ENCODE results near the gene DNAH6.
"Not testable (repeated sequence)": the region's sequence is repeated elsewhere in the genome, so short reads cannot be mapped to it uniquely, and the experiment has no call there.

Gene DNAH6

GRCh38 chr2:84766791-84767190, 250.5 kb downstream of the DNAH6 start:
- no peak for DNase-seq

- no peak for DNase-seq
These were observed 252.5 kb downstream of the DNAH6 start for GRCh38 chr2:84768840-84769239.

GRCh38 chr2:84770280-84770679, 254.0 kb downstream of the DNAH6 start:
- no peak for DNase-seq

GRCh38 chr2:84771251-84771650, 255.0 kb downstream of the DNAH6 start:
- no peak for DNase-seq

GRCh38 chr2:84773562-84773961, 257.3 kb downstream of the DNAH6 start:
- DNase-seq: not testable (repeated sequence)

GRCh38 chr2:84776011-84776410, 259.7 kb downstream of the DNAH6 start:
- no peak for DNase-seq

GRCh38 chr2:84778911-84779690, 262.8 kb downstream of the DNAH6 start:
- no peak for DNase-seq

GRCh38 chr2:84779781-84780180, 263.5 kb downstream of the DNAH6 start:
- no peak for DNase-seq

GRCh38 chr2:84781942-84782716, 265.8 kb downstream of the DNAH6 start:
- DNase-seq: peak; percentile 79

- DNase-seq: peak; percentile 64
These were observed 266.6 kb downstream of the DNAH6 start for GRCh38 chr2:84782717-84783442.

- no peak for DNase-seq
These were observed 269.7 kb downstream of the DNAH6 start for GRCh38 chr2:84785950-84786349.

- DNase-seq: no peak
These were observed 270.3 kb downstream of the DNAH6 start for GRCh38 chr2:84786601-84787000.

- no peak for DNase-seq
These were observed 271.7 kb downstream of the DNAH6 start for GRCh38 chr2:84788027-84788426.

- DNase-seq: no peak
These were observed 272.2 kb downstream of the DNAH6 start for GRCh38 chr2:84788498-84788897.

GRCh38 chr2:84792856-84793522, 276.7 kb downstream of the DNAH6 start:
- DNase-seq: no peak

- no peak for DNase-seq
These were observed 277.3 kb downstream of the DNAH6 start for GRCh38 chr2:84793641-84794040.

GRCh38 chr2:84796798-84797197, 280.5 kb downstream of the DNAH6 start:
- DNase-seq: no peak

- DNase-seq: no peak
These were observed 281.0 kb downstream of the DNAH6 start for GRCh38 chr2:84797271-84797670.

- no peak for DNase-seq
These were observed 283.5 kb downstream of the DNAH6 start for GRCh38 chr2:84799772-84800171.

- DNase-seq: no peak
These were observed 284.0 kb downstream of the DNAH6 start for GRCh38 chr2:84800194-84800805.

- DNase-seq: no peak
These were observed 285.5 kb downstream of the DNAH6 start for GRCh38 chr2:84801811-84802210.

GRCh38 chr2:84805250-84805958, 289.1 kb downstream of the DNAH6 start:
- no peak for DNase-seq

Measured in CD4-positive, alpha-beta T cell treated with Interleukin-17A for 4 hours (primary cell).